OCI-LY1 (cell line): ENCODE data around the gene OSTM1.

ENCODE experiments used
- H2AFZ ChIP-seq: fragments of 200-600 bp; sonication (generic), shearing (Covaris generic); 2 replicates; pipeline ENCODE4 v1.6.0; 2014; ENCODE audit warnings: antibody characterized with exemption, mild to moderate bottlenecking, low read length
- H3F3A ChIP-seq: fragments of 200-600 bp; sonication (generic), shearing (Covaris generic); 2 replicates; pipeline ENCODE4 v1.6.0; 2014; ENCODE audit warnings: mild to moderate bottlenecking, antibody characterized with exemption, low read length, moderate library complexity; ENCODE audit not compliant: insufficient read depth
- H3K27ac ChIP-seq: fragments of 200-600 bp; sonication (generic); 2 replicates; pipeline ENCODE4 v1.5.1; 2014; ENCODE audit warnings: low read length, mixed run types, mild to moderate bottlenecking, low read depth; ENCODE audit not compliant: poor library complexity, severe bottlenecking
- H3K27me3 ChIP-seq: fragments of 200-600 bp; sonication (generic); 2 replicates; pipeline ENCODE4 v1.6.0; 2014; ENCODE audit warnings: antibody characterized with exemption, mild to moderate bottlenecking, low read length, moderate library complexity; ENCODE audit not compliant: insufficient read depth
- H3K36me3 ChIP-seq: fragments of 200-600 bp; sonication (generic); 2 replicates; pipeline ENCODE4 v1.6.1; 2014; ENCODE audit warnings: mild to moderate bottlenecking, antibody characterized with exemption, low read length, moderate library complexity, mixed read lengths; ENCODE audit not compliant: insufficient read depth
- H3K4me1 ChIP-seq: fragments of 200-600 bp; sonication (generic); 2 replicates; pipeline ENCODE4 v1.5.1; 2014; ENCODE audit warnings: mild to moderate bottlenecking, low read length, moderate library complexity; ENCODE audit not compliant: insufficient read depth, severe bottlenecking
- H3K4me2 ChIP-seq: fragments of 200-600 bp; sonication (generic), shearing (Covaris generic); 2 replicates; pipeline ENCODE4 v1.6.1; 2014; ENCODE audit warnings: low read length
- H3K4me3 ChIP-seq: fragments of 200-600 bp; sonication (generic); 2 replicates; pipeline ENCODE4 v1.5.1; 2014; ENCODE audit warnings: low read length, low read depth, mild to moderate bottlenecking, mixed read lengths; ENCODE audit not compliant: poor library complexity, severe bottlenecking
- H3K79me2 ChIP-seq: fragments of 200-600 bp; shearing (Covaris generic); 2 replicates; pipeline ENCODE4 v1.6.1; 2016; ENCODE audit warnings: mixed run types, low read length, mixed read lengths; ENCODE audit not compliant: insufficient read depth
- H3K9ac ChIP-seq: fragments of 200-600 bp; sonication (generic), shearing (Covaris generic); 2 replicates; pipeline ENCODE4 v1.6.1; 2014; ENCODE audit warnings: mild to moderate bottlenecking, low read length, mixed read lengths
- H3K9me2 ChIP-seq: fragments of 200-600 bp; sonication (generic), shearing (Covaris generic); 2 replicates; pipeline ENCODE4 v1.6.1; 2014; ENCODE audit warnings: low read depth, mild to moderate bottlenecking, low read length, mixed read lengths
- H3K9me3 ChIP-seq: fragments of 200-600 bp; shearing (Covaris generic); 2 replicates; pipeline ENCODE4 v1.6.1; 2014; ENCODE audit warnings: low read length, mixed read lengths
- H4K20me1 ChIP-seq: fragments of 200-600 bp; sonication (generic), shearing (Covaris generic); 2 replicates; pipeline ENCODE4 v1.6.0; 2016; ENCODE audit warnings: mild to moderate bottlenecking, low read length; ENCODE audit not compliant: insufficient read depth
- CTCF ChIP-seq: fragments of 200-600 bp; sonication (generic), shearing (Covaris generic); IDR thresholded peaks from 2 replicates; pipeline ENCODE4 v1.5.1; 2017; ENCODE audit warnings: mild to moderate bottlenecking, antibody characterized with exemption, low read length, moderate library complexity, mixed read lengths
- EZH2 ChIP-seq: fragments of 200-600 bp; sonication (generic), shearing (Covaris generic); IDR thresholded peaks from 2 replicates; pipeline ENCODE4 v1.8.0; 2017; ENCODE audit warnings: borderline replicate concordance, mixed run types, mild to moderate bottlenecking, antibody characterized with exemption, low read length, moderate library complexity, mixed read lengths

OSTM1 gene

DNA sequence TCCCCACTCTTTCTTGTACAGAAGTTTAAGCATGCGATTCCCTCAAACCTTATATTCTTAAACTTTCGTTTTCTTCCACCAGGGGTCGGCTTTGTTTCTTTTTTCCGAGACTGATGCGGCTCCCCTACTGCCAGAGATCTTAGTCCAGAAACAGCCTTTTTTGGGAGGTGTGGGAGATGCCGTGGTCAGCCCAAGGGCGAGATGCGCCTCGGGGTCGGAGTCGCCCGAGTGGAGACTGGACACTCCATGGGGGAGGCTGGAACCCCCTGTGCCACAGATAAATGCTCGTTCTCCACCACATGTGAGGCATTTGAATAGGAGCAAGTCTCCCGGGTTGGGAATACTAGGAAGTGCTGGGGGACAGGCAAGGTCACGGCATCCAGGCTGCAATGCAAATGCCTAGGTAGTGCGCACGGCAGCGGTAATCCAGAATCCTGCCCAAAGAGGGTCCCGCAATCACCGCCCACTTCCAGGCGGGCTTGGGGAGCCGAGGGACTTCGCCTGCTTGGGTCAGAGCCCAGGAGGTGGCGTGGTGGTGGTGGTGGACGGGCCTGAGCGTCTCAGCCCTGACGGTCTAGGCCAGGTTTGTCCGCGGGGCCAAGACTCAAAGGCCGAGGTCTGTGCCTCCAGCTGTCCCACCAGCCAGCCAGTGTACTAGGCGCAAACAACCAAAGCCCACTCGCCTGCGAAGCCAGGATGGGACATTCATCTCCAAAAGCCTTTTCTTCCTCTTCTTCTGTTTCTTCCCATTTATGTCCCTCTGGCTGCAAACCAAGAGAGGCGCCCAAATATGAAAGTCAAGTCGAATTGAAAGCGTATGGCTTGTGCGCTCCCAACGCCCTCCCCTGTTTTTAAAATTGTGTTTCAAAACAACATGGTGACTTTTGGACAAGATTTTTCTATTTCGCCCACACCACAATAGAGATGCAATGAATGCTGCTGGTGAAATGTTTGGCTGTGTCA, 39.3 kb upstream of the OSTM1 start:
- Histone ChIP-seq H3K36me3 (no peaks in the 10 kb centered on the region), H3K9me3 (no peaks in the 10 kb centered on the region), H3K9me2 (no peaks in the 10 kb centered on the region), H3K27me3 (peaks cover 12% of the 10 kb centered on the region), H2AFZ (no peak overlapping the region), H3K79me2 (no peaks in the 10 kb centered on the region), H3F3A (no peaks in the 10 kb centered on the region), H3K27ac (no peak overlapping the region), H4K20me1 (no peaks in the 10 kb centered on the region), H3K4me3 (no peak overlapping the region), H3K4me2 (peak overlapping the region; percentile 22; the same call in 1 of the 2 replicates), H3K9ac (no peak overlapping the region), H3K4me1 (peaks cover 21% of the 10 kb centered on the region)
- no peak for TF ChIP-seq EZH2
- peak; percentile 66 for TF ChIP-seq CTCF

GRCh38 chr6:108108374-108108773, 33.8 kb upstream of the OSTM1 start:
- Histone ChIP-seq H3K9ac (no peak overlapping the region), H3K9me3 (no peaks in the 10 kb centered on the region), H3K9me2 (no peaks in the 10 kb centered on the region), H3K4me2 (no peak overlapping the region), H3K27ac (no peak overlapping the region), H3K4me3 (no peak overlapping the region), H4K20me1 (no peaks in the 10 kb centered on the region), H3K36me3 (no peaks in the 10 kb centered on the region), H3K4me1 (no peaks in the 10 kb centered on the region), H3F3A (no peaks in the 10 kb centered on the region), H3K79me2 (no peaks in the 10 kb centered on the region), H3K27me3 (no peaks in the 10 kb centered on the region; the same call in 1 of the 2 replicates), H2AFZ (no peak overlapping the region)
- no peak for TF ChIP-seq CTCF
- TF ChIP-seq EZH2: no peak

DNA sequence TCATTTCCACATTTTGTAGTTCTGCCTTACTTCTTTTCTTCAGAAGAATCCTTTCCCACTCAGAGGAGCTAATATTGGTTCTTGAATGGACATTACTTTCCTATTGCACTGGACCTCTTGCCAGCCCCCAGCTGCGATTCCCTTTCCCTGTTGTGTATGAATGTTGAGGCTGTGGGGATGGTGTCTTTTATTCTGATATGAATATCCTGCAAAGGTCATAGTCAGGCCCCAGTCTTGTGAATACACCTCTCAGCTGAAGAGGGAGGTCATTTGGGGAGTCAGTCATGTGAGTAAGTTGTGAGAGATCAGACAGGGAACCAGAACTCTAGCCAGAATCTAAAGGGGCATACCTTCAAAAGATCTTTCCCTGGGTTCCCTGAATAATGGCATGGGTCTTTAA, 32.6 kb upstream of the OSTM1 start:
- H3K4me2 ChIP-seq: no peak overlapping the region
- H3K9me3 ChIP-seq: no peaks in the 10 kb centered on the region
- H3K4me1 ChIP-seq: no peaks in the 10 kb centered on the region
- no peak overlapping the region for H3K9ac ChIP-seq
- TF ChIP-seq EZH2 (no peak), CTCF (no peak)
- no peaks in the 10 kb centered on the region for H3K79me2 ChIP-seq
- no peak overlapping the region for H3K4me3 ChIP-seq
- no peak overlapping the region for H3K27ac ChIP-seq
- H3K27me3 ChIP-seq: no peaks in the 10 kb centered on the region; the same call in 1 of the 2 replicates
- no peak overlapping the region for H2AFZ ChIP-seq
- H3K9me2 ChIP-seq: no peaks in the 10 kb centered on the region
- no peaks in the 10 kb centered on the region for H3F3A ChIP-seq
- no peaks in the 10 kb centered on the region for H3K36me3 ChIP-seq
- H4K20me1 ChIP-seq: no peaks in the 10 kb centered on the region
